T47D (cell line): ENCODE measurements around the gene TMIE.

Experiments used
- DNase-seq, 2 experiments: peaks; one replicate each; pipeline versions ENCODE4 v3.0.0 to v3.0.0-alpha.2; 2011 to 2012; ENCODE audit warnings: low read depth in 1 of 2, low spot score in 1 of 2
- JUND ChIP-seq: IDR thresholded peaks from 2 replicates; pipeline ENCODE4 v1.6.1; 2012; ENCODE audit warnings: low read depth
- in situ Hi-C: cut with HindIII; loops from 2 replicates; pipeline ENCODE4 v1.10.0; 2016; ENCODE audit warnings: low sequenced_read_pairs, low pct_unique_long_range_greater_than_20kb

TMIE gene

GRCh38 chr3:46709721-46710120 is 8.5 kb downstream of the TMIE start:
- DNase-seq: no peak
- in situ Hi-C loops: no loop called here
- no peak for TF ChIP-seq JUND

GRCh38 chr3:46710229-46710628 is 9.0 kb downstream of the TMIE start:
- DNase-seq: no peak
- in situ Hi-C loops: no loop called here
- TF ChIP-seq JUND: no peak

- DNase-seq: no peak
- TF ChIP-seq JUND: no peak
- in situ Hi-C loops: no loop called here
Observed at GRCh38 chr3:46710671-46711295, 9.6 kb downstream of the TMIE start.

GRCh38 chr3:46711305-46711704 is 10.1 kb downstream of the TMIE start:
- DNase-seq: no peak
- TF ChIP-seq JUND: no peak
- in situ Hi-C loops: no loop called here

- TF ChIP-seq JUND: no peak
- DNase-seq: no peak
- in situ Hi-C loops: no loop called here
Observed at GRCh38 chr3:46711760-46712159, 10.6 kb downstream of the TMIE start.

- TF ChIP-seq JUND: no peak
- in situ Hi-C loops: no loop called here
- no peak for DNase-seq
Observed at GRCh38 chr3:46712191-46713049, 11.2 kb downstream of the TMIE start.

GRCh38 chr3:46713050-46713897 is 12.1 kb downstream of the TMIE start:
- no peak for DNase-seq
- TF ChIP-seq JUND: no peak
- in situ Hi-C loops: no loop called here

GRCh38 chr3:46713898-46714552 is 12.8 kb downstream of the TMIE start:
- TF ChIP-seq JUND: no peak
- no peak for DNase-seq
- in situ Hi-C loops: no loop called here

- DNase-seq: no peak
- in situ Hi-C loops: no loop called here
- TF ChIP-seq JUND: no peak
Observed at GRCh38 chr3:46714728-46715506, 13.7 kb downstream of the TMIE start.

- in situ Hi-C loops: no loop called here
- no peak for TF ChIP-seq JUND
- no peak for DNase-seq
Observed at GRCh38 chr3:46715507-46716175, 14.4 kb downstream of the TMIE start.

- no peak for TF ChIP-seq JUND
- DNase-seq: no peak
- in situ Hi-C loops: no loop called here
Observed at GRCh38 chr3:46716461-46717441, 15.6 kb downstream of the TMIE start.
